Stimulated activated CD8-positive, alpha-beta memory T cell treated with anti-CD3 and anti-CD28 coated beads, Interleukin-7, amount 100 ng/mL, for 48 hours (primary cell): Measurements from ENCODE around the gene ITPR3.
"Not testable (repeated sequence)": the region's sequence is repeated elsewhere in the genome, so short reads cannot be mapped to it uniquely, and the experiment has no call there.

Source experiments
- DNase-seq, 2 donors: peaks; one replicate each; pipeline ENCODE4 v3.0.0-alpha.2; 2020; ENCODE audit warnings: low read depth in 1 of 2; ENCODE audit errors: extremely low read depth in 1 of 2

Gene ITPR3

GRCh38 chr6:33610779-33611732 lies 10.1 kb upstream of the ITPR3 start:
- no peak for DNase-seq

- DNase-seq: no peak
These were observed 7.9 kb upstream of the ITPR3 start for GRCh38 chr6:33613146-33613794.

- DNase-seq: no peak
These were observed 7.3 kb upstream of the ITPR3 start for GRCh38 chr6:33613795-33614168.

- DNase-seq: no peak
These were observed 5.0 kb upstream of the ITPR3 start for GRCh38 chr6:33616113-33616512.

- DNase-seq: no peak
These were observed 4.2 kb upstream of the ITPR3 start for GRCh38 chr6:33616913-33617312.

- DNase-seq: no peak
These were observed 1.8 kb upstream of the ITPR3 start for GRCh38 chr6:33619166-33619840.

- DNase-seq: no peak
These were observed 815 bp upstream of the ITPR3 start for GRCh38 chr6:33620158-33620855.

- DNase-seq: no peak
These were observed 728 bp downstream of the ITPR3 start for GRCh38 chr6:33621711-33622388.

- no peak for DNase-seq
These were observed 1.6 kb downstream of the ITPR3 start for GRCh38 chr6:33622456-33623431.

GRCh38 chr6:33623895-33624381 lies 2.8 kb downstream of the ITPR3 start:
- no peak for DNase-seq

- DNase-seq: no peak
These were observed 3.7 kb downstream of the ITPR3 start for GRCh38 chr6:33624856-33625255.

GRCh38 chr6:33627876-33628275 lies 6.8 kb downstream of the ITPR3 start:
- DNase-seq: no peak

- DNase-seq: no peak
These were observed 7.4 kb downstream of the ITPR3 start for GRCh38 chr6:33628401-33628964.

GRCh38 chr6:33630014-33630413 lies 8.9 kb downstream of the ITPR3 start:
- DNase-seq: no peak

- not testable (repeated sequence) for DNase-seq
These were observed 10.4 kb downstream of the ITPR3 start for GRCh38 chr6:33631521-33631920.

GRCh38 chr6:33631971-33632557 lies 10.9 kb downstream of the ITPR3 start:
- no peak for DNase-seq

- DNase-seq: peak in 1 of 2 donors; percentile 45
These were observed 11.5 kb downstream of the ITPR3 start for GRCh38 chr6:33632558-33633039.

- no peak for DNase-seq
These were observed 12.0 kb downstream of the ITPR3 start for GRCh38 chr6:33633084-33633461.
